SW 1271 (cell line): Measurements from ENCODE around the gene DOP1A.
A peak's percentile ranks its signal among the peaks of the same experiment; 100 is the strongest.
"Not testable (repeated sequence)": the region's sequence is repeated elsewhere in the genome, so short reads cannot be mapped to it uniquely, and the experiment has no call there.

Source experiments
- DNase-seq, 2 experiments: peaks; one replicate each; lab custom pipeline; 2025; lab: John Stamatoyannopoulos, UW

Gene DOP1A

GRCh38 chr6:83153883-83154521 lies 86.5 kb downstream of the DOP1A start:
- DNase-seq = no peak

DNA sequence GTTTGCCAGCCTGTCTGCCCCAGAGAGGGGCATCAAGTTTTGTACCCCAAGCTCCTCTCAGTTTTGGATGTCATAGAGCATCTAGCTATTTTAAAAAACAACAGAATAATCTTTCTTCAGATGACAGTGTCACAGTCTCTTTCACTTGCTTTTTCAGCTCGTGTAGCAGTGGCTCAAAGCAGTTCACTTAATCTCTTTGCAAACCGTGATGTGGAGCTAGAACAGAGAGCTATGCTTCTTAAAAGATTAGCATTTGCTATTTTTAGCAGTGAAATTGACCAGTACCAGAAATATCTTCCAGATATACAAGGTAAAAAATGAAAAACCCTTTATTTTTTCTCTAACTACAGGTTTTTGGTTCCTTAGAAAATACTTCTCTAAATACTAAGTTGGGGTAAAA lies 88.3 kb downstream of the DOP1A start:
- no peak for DNase-seq

GRCh38 chr6:83160167-83160566 lies 92.7 kb downstream of the DOP1A start:
- DNase-seq = no peak

DNA sequence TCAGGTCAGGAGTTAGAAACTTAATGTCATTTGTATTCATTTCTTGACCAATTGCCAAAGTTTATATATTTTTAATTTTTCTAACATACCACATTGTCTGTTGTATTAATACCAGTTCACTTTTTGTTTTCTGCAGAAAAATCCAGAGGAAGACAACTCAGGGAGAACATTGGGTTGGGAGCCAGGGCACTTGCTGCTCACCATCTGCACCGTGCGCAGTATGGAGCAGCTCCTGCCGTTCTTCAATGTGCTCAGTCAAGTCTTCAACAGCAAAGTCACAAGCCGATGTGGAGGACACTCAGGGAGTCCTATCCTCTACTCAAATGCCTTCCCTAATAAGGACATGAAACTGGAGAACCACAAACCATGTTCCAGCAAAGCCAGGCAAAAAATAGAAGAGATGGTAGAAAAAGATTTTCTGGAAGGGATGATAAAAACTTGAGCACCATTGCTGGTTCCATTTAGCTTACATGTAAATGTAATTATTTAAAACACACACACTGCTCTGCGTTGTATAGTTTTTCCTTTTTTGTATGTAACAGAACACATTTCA lies 100.3 kb downstream of the DOP1A start:
- no peak for DNase-seq

DNA sequence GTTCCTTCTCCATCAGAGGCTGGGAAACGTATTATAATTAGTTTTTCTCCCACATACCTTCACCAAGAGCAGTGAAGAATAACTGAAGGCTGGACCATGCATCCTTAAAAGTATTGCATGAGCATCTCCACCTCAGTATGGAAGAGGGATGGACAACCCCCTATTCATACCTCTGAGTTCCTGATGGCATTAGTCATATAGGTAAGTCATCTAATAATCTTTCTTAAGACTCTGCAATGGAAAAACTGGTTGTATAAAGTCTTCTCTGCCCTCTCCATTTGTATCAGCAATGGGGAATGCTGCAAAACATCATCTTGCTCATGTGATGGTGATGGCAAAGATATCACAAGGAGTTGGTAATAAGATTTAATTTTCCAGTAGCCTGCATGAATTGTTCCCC lies 101.1 kb downstream of the DOP1A start:
- DNase-seq = no peak

DNA sequence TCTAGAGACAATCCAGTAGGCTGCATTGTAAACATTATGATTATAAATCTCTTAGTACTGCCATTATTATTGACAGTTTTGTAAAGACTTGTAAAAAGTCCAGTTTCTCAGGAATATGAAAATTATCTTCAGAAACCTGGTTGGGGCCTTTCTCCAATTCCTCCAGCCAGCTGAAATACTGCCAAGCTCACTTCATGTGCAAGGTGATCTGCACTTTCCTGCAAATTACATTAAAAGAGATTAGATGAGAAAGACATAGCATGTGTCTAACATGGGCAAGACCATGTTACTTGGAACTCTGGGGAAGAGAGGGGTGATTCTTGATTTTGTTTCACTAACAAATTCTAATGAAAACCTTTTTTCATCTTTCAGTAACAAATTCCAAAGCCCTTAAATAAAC lies 101.6 kb downstream of the DOP1A start:
- DNase-seq = no peak

DNA sequence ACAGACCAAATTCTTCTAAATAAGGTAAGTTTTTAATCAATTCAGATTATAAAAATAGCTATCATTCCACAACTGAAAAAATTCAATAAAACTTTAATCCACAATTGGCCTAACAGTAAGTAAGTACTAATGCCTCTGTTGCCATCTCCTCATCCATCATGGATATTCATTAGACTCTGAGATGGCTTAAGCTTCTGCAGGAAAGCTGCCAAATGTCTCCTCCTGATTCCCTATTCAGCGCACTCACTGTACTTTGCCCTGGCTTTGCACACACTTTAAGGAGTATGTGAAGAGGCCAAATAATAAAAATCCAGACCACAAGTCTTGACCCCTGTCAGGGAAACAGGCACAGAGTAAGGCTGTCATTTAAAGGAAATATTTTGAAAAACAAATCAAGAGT lies 102.0 kb downstream of the DOP1A start:
- DNase-seq = no peak

DNA sequence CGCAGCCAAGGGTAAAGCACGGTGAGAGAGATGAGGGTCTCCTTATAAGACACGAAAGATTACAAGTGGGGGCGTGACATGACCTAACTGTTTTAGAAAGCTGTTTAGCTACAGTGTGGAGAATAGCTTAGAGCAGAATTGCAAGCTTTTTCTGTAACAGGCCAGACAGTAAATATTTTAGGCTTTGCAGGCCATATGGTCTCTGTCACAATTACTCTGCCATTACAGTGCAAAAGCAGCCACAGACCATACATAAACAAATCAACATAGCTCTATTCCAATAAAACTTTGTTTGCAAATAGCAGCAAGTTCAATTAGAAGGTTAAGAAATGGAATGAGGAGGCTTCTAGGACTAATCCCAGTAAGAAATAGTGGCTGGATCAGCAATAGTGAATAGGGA lies 108.8 kb downstream of the DOP1A start:
- DNase-seq = no peak

DNA sequence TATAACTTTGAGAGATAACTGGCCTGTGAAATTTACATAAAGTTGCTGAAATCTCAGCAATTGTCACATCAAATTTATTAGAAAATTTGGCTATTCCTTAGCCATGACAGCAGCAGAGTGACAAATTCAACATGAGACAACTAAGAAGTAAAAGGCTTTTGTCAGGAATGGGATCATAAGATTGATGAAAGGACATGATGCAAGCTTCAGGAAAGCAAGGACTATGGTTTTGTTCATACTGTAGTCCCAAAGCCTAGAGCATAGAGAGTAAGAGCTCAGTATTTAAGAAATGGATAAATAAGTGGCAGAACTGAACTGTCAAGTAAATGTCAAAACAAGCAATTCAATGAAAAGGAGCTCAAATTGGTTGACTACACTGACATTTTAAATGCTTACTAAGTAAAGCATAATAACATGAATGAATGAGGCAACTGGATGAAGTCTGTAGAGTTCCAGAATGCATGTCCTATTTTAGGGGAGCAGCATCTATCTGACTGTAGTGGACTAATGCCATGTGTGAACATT lies 113.0 kb downstream of the DOP1A start:
- DNase-seq = no peak

DNA sequence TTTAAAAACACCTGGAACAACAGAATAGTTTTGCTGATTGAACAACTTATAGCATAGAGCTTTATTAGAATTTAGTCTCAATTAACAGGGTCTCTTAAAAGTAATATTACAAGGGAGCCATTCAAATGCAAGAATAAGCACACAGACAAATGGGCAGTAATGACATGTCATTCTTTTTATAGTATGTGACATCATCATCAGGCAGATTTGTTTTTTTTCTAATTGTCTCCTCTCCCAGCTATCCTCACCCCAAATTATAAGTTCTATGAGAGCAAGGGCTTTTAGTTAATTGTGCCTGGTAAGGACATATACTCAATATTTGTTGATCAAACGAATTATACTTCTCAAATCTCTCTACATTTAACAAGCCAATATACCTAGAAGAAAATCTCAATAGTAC lies 114.6 kb downstream of the DOP1A start:
- DNase-seq = no peak

DNA sequence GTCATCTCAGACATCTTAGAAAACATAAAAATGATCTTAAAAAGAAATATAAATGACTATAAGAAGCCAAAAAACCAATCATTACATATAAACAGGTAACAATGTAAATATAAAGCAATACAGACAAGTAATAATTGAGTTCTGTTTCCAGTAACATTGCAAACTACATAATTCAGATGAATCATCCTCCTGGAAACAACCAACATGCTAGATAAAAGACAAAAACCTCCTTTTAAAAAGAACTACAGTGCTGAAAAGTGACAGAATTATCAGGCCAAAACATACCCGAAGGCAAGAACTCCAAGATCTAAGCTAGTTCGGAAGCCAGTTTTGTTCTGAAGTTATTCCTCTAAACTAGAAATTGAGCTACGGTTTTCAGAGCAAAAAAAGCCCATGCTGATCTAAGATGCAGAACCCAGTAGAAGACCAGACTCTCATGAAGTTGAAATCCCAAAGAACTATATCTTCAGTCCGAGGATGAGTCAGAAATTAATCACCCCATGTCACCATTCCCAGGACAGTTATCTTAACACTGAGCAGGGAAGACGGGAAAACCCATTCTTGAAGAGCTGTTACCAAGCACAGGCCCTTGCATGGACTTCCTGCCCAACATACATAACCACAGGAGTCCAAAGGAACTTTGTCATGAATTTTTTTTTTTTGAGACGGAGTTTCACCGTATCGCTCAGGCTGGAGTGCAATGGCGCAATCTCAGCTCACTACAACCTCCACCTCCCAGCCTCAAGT lies 115.8 kb downstream of the DOP1A start:
- DNase-seq = peak; percentile 31 to 62

- no peak for DNase-seq
Measured at GRCh38 chr6:83185096-83185495, 117.6 kb downstream of the DOP1A start.

GRCh38 chr6:83188501-83188900 lies 121.0 kb downstream of the DOP1A start:
- no peak for DNase-seq

DNA sequence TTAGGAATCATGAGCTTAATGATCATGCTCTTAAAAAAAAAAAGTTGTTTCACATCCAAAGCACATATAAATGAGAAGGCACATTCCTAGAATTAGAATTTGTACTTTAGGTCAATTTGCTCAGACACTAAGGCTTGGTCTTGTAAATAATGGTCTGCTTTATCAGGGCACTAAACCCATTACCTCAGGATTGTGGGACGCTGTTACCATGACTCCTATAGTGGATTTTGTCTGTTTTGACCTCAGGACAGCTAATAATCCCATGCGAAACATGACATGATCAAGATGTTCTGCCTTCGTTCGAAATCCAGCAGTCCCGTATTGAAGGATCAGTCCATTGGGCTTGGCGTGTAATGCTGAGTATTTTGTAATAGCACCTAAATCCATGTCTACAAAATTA lies 123.2 kb downstream of the DOP1A start:
- no peak for DNase-seq

DNA sequence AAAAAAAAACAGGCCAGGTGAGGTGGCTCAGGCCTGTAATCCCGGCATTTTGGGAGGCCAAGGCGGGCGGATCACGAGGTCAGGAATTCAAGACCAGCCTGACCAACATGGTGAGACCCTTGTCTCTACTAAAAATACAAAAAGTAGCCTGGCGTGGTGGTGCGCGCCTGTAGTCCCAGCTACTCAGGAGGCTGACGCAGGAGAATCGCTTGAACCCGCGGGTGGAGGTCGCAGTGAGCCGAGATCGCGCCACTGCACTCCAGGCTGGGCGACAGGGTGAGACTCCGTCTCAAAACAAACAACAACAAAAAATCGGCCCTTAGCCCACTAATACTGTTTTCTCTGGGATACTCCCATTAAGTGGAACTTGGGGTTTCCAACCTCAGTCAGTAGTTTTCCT lies 124.5 kb downstream of the DOP1A start:
- DNase-seq = not testable (repeated sequence)

DNA sequence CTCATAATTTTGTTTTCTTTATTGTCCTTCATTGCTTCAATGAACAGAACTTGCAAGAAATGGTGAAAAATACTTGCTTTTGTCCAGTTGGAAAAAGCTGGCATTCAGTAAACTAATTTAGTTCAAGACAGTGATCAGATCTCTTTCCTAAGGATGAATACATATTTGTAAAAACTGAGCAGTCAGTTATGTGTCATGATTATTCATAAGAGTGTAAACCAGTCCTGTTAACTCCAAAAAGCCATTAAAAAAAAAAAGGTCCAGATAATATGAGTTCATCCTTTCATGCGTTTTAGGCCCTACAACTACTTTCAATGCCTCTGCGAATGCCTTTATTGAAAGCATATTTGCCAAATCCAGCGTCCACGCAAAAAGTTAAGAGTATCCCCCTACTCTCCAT lies 125.0 kb downstream of the DOP1A start:
- no peak for DNase-seq

DNA sequence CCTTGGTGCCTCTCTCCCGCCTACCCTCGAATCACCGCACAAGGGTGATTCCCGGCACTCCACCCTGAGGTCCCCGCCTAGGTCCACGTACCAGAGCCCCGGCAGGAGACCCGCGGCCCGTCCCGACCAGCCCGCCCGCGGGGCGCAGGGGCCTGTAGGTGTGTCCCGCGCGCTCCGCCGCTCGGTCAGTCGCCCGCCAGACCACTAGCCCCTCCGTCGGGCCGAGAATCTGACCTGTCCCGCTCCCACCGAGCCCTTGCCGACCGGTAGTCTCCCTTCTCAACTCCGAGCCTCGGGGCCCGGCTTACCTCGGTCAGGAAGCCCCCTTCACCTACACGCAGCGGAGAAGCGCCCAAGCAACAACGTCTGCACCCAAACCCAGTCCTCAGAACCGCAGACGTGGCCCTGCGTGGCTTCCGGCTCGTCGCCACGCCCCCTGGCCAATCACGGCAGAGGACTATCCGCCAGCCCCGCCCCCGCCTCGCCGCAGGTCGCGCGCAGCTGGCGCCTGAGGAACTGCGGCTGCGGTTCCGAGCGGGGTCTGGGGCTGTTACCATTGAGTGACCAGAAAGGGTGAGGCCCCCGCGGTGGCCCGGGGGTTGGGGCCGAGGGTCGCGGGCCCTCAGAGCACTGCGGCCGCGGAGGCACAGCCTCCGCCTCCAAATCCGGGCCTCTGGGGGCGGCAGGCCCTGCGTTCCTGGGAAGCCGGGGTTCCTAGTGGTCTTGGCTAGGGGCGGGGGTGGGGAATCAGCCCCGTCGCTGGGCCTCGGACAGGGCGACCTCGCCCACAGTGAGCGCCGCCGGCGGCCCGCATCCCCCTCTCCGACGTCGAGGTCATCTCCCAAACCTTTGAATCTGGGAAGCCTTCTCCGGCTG lies 125.6 kb downstream of the DOP1A start, which contains the start of the genes PGM3 and RWDD2A:
TSS of gene PGM3 (minus strand) at position 395 of the 876 bp plus-strand sequence. CDS start 2,253 bp downstream, outside the sequence.
TSS of gene RWDD2A (plus strand) at position 487 of the 876 bp plus-strand sequence. CDS start 1,095 bp downstream, outside the sequence.
- DNase-seq = peak; percentile 64 to 78

- peak in 1 of 2 experiments; percentile 32 for DNase-seq
Measured at GRCh38 chr6:83193747-83194566, 126.5 kb downstream of the DOP1A start.

DNA sequence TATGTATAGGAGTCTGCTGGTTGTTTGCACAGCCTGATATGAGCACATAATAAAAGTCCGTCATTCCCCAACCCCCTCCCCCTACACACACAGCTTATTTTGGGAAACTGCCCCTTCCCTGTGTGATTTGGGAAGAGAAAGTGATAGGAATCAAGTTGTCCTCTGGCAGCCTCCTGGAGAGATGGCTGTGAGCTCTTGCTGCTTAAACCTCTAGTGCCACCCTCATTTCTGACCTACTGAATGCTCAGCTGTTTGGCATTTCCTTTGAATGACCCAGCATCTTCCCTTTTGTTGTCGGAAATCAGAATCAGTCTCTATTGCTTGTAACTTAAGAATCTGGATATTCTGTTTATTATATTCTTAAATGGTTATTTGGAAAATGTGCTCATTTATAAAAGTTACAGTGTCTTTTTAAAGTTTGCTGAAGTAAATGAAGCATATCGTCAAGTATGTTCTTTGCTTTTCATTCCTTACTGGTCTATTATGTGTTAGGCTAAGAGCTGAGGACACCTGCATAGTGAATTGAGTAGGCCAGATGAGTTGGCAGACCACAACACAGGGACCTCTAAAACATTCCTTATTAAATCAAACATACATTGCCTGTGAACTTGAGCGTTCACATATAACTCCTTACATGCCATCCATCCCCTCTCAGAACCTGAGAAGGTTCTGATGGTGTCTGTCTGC lies 131.2 kb downstream of the DOP1A start:
- peak in 1 of 2 experiments; percentile 19 for DNase-seq

DNA sequence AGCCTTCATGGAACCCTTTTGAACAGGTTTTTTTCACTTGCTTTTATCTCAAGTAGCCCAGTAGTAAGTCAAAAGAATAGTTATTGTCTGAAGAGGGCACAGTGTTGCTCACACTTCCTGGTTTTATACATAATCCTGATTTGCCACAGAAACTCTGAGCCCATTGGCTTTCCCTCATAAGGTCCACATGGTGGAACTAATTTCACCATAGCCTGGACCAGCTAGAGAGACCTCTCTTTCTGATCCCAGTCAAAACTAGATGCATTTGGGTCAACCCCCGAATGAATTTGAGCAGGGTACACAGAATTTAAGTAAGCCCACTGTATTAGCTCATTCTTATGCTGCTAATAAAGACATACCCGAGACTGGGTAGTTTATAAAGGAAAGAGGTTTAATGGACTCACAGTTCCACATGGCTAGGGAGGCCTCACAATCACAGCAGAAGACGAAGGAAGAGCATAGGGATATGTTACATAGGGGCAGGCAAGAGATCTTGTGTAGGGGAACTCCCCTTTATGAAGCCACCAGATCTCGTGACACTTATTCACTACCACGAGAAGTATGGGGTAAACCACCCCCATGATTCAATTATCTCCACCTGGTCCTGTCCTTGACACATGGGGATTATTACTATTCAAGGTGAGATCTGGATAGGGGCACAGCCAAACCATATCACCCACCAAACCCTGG lies 131.8 kb downstream of the DOP1A start:
- DNase-seq = no peak
